ENCODE measurements around the gene KDM4B. TPM values are rescaled to one million over a fixed set of nuclear protein-coding genes. Genes with fewer than 3 reads are reported as not detected.
"Not testable (repeated sequence)": the region's sequence is repeated elsewhere in the genome, so short reads cannot be mapped to it uniquely, and the experiment has no call there.

Gene KDM4B
- 10 to 100 TPM; 22.2 to 27.8 TPM for total RNA-seq
- long read RNA-seq, partial matches to known transcripts, result 3 of 21 reads
- long read RNA-seq, other reads (novel, unspliced or antisense), result 18 of 21 reads

GRCh38 chr19:4968462-4969291, at the start of gene KDM4B:
Gene KDM4B, plus strand, starts transcription at chr19:4969113. Its CDS starts 63,778 bp downstream, at chr19:5032891.
- peak; percentile 97 to 98 for ATAC-seq
- peak; percentile 100 for DNase-seq
- intact Hi-C loops (cut with DNase I), result no loop called here

DNA sequence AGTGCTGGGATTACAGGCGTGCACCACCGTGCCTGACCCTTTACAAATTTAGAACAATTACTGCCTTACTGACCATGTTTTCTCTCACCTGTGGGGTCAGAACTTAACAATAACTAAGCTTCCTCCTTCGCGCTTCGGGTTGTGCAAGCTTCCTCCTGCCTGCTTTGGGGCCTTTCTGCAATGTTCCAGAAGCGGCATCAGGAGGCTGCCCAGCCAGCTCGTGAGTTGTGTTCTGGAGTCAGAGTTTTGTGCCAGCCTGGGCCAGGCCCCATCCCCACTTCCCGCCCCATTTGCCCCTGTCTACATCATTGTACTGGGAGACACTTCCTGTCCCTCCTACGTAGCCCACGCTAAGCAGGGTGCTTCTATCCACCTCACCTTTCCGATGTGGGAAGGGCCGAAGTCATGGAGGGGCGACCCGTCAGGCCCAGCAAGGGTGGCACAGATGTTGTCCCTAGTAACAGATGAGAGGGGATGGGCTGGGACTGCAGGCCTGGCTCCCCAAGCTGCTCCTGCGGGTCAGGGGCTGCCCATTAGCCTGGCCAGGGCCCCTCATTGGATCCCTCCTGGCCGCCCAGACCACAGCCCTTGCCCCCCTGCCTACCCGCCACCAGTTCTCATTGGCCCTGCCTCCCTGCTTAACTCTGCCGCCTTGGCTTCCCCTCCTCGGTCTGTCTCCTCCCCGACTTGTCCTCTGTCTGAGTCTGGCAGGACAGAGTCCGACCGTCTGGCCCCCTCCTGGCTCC, 46.2 kb upstream of the KDM4B start:
- ATAC-seq (no peak), DNase-seq (no peak)
- intact Hi-C loops (cut with DNase I), result no loop called here

GRCh38 chr19:4923276-4923747, 45.6 kb upstream of the KDM4B start:
- intact Hi-C loops (cut with DNase I), result no loop called here

DNA sequence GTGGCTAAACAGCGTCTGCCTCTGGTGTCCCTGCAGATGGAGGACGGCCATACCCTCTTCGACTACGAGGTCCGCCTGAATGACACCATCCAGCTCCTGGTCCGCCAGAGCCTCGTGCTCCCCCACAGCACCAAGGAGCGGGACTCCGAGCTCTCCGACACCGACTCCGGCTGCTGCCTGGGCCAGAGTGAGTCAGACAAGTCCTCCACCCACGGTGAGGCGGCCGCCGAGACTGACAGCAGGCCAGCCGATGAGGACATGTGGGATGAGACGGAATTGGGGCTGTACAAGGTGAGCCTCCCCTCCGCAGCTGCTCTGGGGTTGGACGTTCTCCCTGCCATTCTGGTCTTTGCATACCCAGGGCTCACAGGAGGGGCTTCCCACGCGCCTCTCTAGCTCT, 39.7 kb upstream of the KDM4B start:
- intact Hi-C loops (cut with DNase I), result no loop called here
- ATAC-seq (no peak), DNase-seq (no peak)

More at GRCh38 chr19:4923276-4923747, 45.6 kb upstream of the KDM4B start:
- ATAC-seq (no peak), DNase-seq (no peak)

- ATAC-seq (no peak), DNase-seq (no peak)
- intact Hi-C loops (cut with DNase I), result no loop called here
These were observed 38.2 kb upstream of the KDM4B start for GRCh38 chr19:4930664-4931063.

DNA sequence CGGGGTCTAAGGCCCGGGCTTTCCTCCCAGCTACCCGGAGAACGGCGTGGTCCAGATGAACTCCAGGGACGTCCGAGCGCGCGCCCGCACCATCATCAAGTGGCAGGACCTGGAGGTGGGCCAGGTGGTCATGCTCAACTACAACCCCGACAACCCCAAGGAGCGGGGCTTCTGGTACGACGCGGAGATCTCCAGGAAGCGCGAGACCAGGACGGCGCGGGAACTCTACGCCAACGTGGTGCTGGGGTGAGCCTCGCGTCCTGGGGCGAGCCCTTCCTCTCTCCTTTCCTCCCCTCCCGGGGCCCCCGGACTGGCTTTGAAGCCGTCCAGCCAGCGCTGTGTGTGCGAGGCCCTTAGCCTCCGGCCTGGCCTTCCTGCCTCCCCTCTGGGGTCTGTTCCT, 36.2 kb upstream of the KDM4B start:
- intact Hi-C loops (cut with DNase I), result no loop called here
- no peak for ATAC-seq

GRCh38 chr19:4933528-4933927, 35.4 kb upstream of the KDM4B start:
- no peak for ATAC-seq
- intact Hi-C loops (cut with DNase I), result no loop called here
- DNase-seq, result no peak

More for the DNA sequence above, 36.2 kb upstream of the KDM4B start:
- no peak for DNase-seq

- no peak for ATAC-seq
- intact Hi-C loops (cut with DNase I), result no loop called here
- no peak for DNase-seq
These were observed 33.5 kb upstream of the KDM4B start for GRCh38 chr19:4935444-4935843.

- ATAC-seq, result no peak
- intact Hi-C loops (cut with DNase I), result no loop called here
These were observed 31.9 kb upstream of the KDM4B start for GRCh38 chr19:4937060-4937459.

GRCh38 chr19:4938461-4938860, 30.5 kb upstream of the KDM4B start:
- ATAC-seq; intact Hi-C loops (cut with DNase I); DNase-seq: not testable (repeated sequence)

More at GRCh38 chr19:4937060-4937459, 31.9 kb upstream of the KDM4B start:
- no peak for DNase-seq

DNA sequence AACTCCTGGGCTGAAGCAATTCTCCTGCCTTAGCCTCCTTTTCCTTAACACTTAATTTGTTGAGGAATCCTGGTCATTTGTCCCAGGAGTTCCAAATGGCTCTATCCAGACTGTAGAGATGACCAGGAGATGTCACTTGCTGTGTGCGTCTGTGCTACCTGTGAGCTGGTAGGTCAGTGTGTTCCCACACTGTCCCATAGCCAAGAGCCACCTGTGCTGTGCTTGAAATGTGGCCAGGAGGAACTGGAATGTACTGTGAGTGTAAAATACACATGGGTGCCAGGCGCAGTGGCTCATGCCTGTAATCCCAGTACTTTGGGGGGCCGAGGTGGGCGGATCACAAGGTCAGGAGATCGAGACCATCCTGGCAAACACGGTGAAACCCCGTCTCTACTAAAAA, 29.4 kb upstream of the KDM4B start:
- no peak for DNase-seq
- ATAC-seq, result no peak
- intact Hi-C loops (cut with DNase I), result no loop called here

- DNase-seq; intact Hi-C loops (cut with DNase I); ATAC-seq: not testable (repeated sequence)
These were observed 27.2 kb upstream of the KDM4B start for GRCh38 chr19:4941638-4942169.

GRCh38 chr19:4950650-4951049, 18.3 kb upstream of the KDM4B start:
- DNase-seq; ATAC-seq; intact Hi-C loops (cut with DNase I): not testable (repeated sequence)

- intact Hi-C loops (cut with DNase I), result no loop called here
- DNase-seq (no peak), ATAC-seq (peak; percentile 41 to 47)
These were observed 17.3 kb upstream of the KDM4B start for GRCh38 chr19:4951656-4952055.

DNA sequence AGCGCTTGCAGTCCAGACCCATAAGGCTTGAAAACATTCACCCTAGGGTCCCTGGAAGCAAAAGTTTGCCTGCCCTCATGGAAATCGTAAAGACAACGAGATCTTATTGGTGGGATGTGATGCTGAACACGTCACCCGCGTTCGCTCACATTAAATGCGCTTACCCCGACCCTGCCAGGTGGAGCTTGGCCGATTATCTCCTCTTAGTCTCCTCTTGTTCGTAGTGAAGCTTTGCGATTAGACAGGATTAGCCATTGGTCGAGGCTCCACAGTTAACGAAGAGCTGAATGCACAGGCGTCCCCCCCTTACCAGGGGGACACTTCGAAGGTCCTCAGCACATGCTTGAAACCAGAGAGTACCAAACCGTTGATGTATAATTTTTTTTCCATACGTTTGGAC, 16.0 kb upstream of the KDM4B start:
- DNase-seq (no peak), ATAC-seq (no peak)
- intact Hi-C loops (cut with DNase I), result no loop called here

GRCh38 chr19:4954320-4955149, 14.4 kb upstream of the KDM4B start:
- DNase-seq; intact Hi-C loops (cut with DNase I); ATAC-seq: not testable (repeated sequence)

DNA sequence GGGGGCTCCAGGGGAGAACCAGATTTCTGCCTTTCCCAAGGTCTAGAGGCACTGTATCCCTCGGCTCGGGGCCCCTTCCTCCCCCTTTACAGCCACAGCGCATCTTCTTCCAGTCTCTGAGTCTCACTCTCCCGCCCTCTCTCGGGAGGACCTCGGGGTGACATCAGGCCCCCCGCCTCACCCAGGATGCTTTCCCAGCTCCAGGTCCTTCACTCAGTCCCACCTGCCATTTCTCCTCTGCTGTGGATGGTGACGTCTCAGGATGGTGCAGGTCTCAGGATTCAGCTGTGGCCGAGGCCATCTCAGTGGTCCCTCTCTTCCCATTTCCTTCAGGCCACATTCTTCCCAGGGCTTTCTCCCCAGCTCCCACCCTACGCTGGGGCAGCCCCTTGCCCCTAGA, 13.6 kb upstream of the KDM4B start:
- no peak for DNase-seq
- intact Hi-C loops (cut with DNase I), result no loop called here
- ATAC-seq, result no peak

DNA sequence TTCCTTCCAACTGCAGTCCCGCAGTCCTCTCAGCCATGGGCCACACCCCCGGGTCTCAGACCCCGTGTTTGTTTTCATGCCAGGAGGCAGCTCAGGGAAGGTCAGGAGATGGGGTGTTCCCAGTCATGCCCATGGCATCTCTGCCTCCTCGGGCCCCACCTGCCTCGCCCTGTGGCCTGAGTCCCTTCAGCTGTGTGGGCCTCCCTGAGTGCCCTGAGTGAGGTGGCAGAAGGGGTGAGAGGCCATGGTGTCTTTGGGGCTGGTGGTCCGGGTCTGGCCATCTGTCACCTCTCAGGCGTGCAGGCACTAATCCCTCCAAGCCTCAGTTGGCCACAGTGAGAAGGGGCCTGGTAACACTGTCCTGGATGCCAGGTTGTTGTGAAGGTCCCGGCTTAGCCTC, 10.9 kb upstream of the KDM4B start:
- no peak for DNase-seq
- intact Hi-C loops (cut with DNase I), result no loop called here
- no peak for ATAC-seq

GRCh38 chr19:4962085-4962619, 6.8 kb upstream of the KDM4B start:
- intact Hi-C loops (cut with DNase I), result no loop called here
- no peak for ATAC-seq
- no peak for DNase-seq
